DMS 273 treated with DMSO at 0.1 percent for 48 hours (cell line): ENCODE results near the gene PLD3.

Source experiments
- DNase-seq: peaks from one replicate; lab custom pipeline; 2025; lab: John Stamatoyannopoulos, UW

PLD3 gene

GRCh38 chr19:40413291-40413845 lies 64.9 kb downstream of the PLD3 start, which contains the start of gene PRX:
Gene PRX (minus strand): TSS chr19:40413378. CDS start chr19:40407932, 5,446 bp downstream.
- no peak for DNase-seq

GRCh38 chr19:40414542-40415535 lies 66.3 kb downstream of the PLD3 start:
- DNase-seq = no peak

GRCh38 chr19:40415768-40416167 lies 67.3 kb downstream of the PLD3 start:
- DNase-seq = no peak

- no peak for DNase-seq
These were observed 68.6 kb downstream of the PLD3 start for GRCh38 chr19:40416918-40417642.

- DNase-seq = no peak
These were observed 69.1 kb downstream of the PLD3 start for GRCh38 chr19:40417643-40417981.

GRCh38 chr19:40418040-40418439 lies 69.5 kb downstream of the PLD3 start:
- no peak for DNase-seq

GRCh38 chr19:40419066-40419612 lies 70.6 kb downstream of the PLD3 start:
- peak; percentile 96 for DNase-seq

- DNase-seq = no peak
These were observed 71.3 kb downstream of the PLD3 start for GRCh38 chr19:40419780-40420179.

GRCh38 chr19:40420451-40420765 lies 71.9 kb downstream of the PLD3 start:
- DNase-seq = no peak

GRCh38 chr19:40420766-40421765 lies 72.6 kb downstream of the PLD3 start:
- peak; percentile 76 for DNase-seq

GRCh38 chr19:40421993-40422747 lies 73.7 kb downstream of the PLD3 start:
- DNase-seq = no peak

GRCh38 chr19:40422748-40423566 lies 74.5 kb downstream of the PLD3 start:
- no peak for DNase-seq

GRCh38 chr19:40423938-40424337 lies 75.4 kb downstream of the PLD3 start:
- no peak for DNase-seq

- peak; percentile 24 for DNase-seq
These were observed 76.3 kb downstream of the PLD3 start for GRCh38 chr19:40424637-40425449.

- DNase-seq = peak; percentile 99
These were observed 77.2 kb downstream of the PLD3 start, which contains the start of gene SERTAD1 for GRCh38 chr19:40425450-40426287. Gene SERTAD1 (minus strand): TSS chr19:40425992. CDS start chr19:40423546, 2,446 bp downstream.
